AG20443 (cell line): ENCODE results near the gene RBM4B.

Source experiments
- DNase-seq: peaks from one replicate; pipeline ENCODE4 v3.0.0; 2012; ENCODE audit warnings: low spot score, mixed read lengths

The RBM4B gene

DNA sequence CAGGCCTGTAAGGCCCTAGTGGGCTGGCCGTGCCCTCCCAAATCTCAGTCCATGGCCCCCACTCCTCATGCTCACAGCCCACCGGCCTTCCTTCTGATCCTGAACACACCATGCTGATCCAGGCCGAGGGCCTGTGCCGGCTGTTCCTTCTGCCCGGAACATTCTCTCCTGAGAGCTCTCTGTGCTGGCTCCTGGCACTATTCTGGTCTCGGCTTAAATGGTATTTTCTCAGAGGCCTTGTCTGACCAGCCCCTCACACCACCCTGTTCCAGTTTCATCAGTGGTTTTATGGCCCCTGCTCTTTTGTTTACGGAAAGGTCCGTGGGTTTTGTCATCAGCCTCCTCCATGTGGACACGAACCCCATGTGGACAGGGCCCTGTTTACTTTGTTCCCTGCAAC, 29.3 kb upstream of the RBM4B start:
- no peak for DNase-seq

DNA sequence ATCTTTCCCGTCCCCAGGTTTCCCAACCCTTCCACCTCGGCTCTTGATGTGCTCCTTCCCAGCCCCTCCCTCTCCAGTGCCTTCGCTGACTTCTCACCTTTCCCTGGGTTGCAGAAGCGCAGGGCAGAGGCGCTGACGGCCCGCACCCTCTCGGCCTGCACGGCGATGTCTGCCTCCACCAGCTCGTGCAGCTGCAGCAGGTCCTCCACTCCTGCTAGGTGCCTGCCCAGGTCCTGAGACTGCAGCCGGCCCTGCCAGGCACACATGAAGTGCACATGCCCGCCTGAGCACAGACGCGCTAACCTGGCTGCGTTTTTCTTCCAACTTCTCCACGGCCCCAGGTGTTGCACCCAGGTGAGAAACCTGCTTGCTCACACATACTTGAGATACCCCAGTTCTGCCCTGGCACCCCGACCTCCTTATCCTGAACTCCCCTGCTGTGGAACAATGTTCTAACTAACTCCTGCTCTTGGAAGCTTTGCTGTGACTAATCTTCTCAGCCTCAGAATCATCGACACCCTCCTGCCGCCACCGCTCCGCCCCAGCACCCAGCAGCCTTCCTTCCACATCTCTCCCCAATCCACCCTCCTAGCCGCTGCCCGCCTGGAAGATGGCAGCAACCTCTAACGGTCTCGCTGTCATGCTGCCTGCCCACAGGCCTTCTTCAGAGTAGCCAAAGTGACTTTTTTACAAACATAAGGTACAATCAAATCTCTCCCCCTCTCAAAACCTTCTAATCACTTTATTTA, 28.1 kb upstream of the RBM4B start:
- no peak for DNase-seq

DNA sequence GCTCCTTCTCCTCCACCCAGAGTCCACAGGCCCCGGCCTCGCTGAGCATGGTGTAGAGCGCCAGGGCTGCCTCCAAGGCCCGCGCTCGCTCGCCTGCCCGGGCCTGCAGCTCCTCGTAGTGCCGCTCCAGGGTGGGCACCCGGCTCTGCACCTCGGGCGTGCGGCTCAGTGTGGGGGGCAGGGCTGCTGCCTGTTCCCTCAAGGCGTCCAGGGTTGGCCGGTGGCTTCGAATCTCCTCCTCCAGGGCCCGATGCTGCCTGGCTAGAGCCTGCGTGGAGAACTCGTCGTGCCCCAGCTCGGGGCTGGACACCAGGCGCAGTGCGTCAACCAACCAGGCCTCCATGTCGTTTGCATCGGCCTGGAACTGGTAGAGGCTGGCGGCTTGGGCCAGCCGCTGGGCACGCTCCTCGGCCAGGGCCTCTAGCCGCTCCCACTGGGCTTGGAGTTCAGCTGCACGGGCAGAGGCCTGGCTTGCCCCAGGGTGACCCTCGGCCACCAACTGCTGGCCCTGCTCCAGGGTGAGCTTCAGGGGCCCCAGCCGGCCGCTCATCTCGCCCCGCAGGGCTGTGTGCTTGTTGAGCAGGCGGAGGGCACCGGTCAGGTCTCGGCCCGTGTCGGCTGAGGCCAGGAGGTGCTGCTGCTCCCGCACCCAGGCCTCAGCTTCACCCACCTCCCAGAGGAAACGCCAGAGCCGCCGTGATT, 27.1 kb upstream of the RBM4B start:
- no peak for DNase-seq

DNA sequence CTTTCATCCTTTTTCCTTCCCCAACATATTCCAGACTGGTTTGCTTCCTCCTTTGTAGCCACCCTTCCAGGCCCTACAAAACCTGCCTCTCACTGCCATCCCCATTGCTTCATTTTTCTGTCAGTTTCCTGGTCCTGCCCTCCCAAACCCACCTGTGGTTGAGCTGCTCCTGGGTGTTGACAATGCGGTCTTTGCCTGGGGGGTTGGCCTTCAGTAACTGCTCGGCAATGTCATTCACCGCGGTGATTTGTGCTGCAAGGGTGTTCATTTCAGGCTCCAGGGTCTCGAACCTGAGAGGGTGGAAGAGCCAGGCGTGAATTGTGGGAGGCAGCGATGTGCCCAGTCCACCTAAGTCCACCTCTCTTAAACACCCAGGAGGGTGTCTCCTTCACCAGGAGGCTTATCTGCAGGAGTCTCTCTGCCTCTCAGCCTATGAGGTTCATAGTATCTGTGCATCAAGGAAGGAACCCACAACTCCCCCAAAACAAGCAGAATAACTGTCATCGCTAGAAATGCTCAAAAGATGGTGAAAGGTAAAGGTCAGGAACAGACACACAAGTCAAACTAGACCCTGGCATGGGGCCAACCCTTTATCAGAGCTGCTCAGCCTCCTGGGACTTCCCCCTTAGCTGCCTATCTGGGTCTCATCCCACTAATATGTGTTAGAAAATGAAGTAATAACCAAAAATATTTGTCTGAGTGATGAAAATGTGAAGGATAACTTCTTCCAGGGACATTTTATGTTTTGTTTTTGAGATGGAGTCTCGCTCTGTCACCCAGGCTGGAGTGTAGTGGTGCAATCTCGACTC, 23.9 kb upstream of the RBM4B start:
- no peak for DNase-seq

DNA sequence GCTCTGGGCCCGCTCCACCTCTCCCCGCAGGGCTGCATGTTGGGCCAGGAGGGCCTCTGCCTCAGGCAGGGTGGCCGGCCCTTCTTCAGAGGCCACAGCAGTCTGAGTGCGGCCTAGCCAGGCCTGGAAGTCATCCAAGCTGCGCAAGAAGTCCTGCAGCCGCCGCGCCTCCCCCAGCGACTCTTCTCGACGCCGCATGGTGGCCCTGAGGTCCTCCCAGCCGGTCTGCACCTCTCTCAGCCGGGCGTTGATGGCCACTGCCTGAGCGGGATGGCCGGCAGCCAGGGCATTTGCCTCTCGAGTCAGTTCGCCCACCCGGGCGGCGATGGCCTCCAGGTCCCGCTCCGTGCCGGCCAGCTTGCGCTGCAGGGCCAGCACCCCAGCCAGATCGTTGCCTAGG, 23.1 kb upstream of the RBM4B start:
- DNase-seq = no peak

DNA sequence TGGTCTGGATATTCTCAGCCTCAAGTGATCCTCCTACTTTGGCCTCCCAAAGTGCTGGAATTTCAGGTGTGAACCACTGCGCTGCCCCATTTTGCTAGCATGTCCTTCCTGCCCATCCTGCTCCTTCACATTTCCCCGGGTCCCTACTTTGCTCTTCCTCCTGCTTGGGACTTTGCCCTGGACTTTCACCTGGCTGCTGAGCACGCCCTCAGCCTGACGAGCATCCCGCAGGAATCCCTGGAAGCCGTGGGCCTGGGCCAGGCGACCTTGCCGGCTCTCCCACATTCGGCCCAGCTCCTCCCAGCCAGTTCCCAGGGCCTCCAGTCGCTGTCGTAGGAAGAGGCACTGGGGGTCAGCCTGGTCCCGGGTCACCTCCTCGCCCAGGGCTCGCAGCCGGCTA, 22.6 kb upstream of the RBM4B start:
- DNase-seq = no peak

DNA sequence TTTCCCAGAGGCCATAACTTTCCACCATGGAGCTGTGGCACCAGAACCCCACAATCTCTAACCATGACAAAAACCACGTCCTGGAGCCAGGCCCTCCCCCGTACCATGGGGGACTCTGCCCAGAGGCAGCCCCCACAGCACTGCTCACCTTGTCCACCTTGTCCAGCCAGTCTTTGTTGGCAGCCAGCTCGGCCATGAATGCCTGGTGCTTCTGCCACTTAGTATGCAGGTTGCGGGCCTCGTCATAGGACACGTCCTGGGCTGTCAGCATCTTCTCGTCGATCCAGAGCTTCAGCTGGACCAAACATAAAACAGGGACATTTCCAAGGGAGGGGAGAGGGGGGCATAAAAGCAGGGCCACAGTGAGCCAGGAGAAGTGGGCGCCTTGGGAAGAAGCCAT, 20.8 kb upstream of the RBM4B start:
- no peak for DNase-seq

DNA sequence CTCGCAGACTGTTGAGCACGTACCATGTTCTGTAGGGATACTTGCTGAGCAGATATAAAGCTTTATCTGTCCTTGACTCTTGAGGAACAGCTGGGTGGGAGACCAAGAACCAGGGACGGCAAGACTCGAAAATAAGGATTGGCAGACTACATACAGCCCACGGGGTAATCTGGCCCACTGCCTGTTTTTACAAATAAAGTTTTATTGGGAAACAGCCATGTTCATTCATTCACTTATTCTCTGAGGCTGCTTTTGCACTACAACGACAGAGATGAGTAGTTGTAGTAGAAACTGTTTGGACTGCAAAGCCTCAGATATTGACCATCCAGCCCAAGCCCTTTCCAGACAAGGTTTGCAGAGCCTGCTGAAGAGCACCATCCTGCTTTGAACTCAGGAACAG, 20.3 kb upstream of the RBM4B start:
- DNase-seq = no peak

DNA sequence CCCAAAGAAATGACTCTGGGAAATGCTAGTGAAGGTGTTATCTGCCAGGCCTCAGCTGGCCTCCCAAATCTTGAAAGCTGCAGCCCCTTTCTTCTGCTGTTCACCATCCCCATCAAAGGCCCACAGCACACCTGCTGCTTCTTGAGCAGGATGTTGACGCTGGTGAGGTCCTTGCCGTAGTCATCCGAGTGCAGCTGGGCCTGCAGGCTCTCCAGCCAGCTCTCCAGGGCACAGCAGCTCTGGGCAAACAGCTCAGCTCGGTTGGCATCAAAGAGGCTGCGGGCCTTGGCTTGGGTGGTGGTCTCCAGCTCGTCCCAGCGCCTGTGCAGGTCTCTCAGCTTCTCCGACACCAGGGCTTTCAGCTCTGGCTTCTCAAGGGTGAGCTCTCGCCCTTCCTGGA, 18.5 kb upstream of the RBM4B start:
- no peak for DNase-seq

DNA sequence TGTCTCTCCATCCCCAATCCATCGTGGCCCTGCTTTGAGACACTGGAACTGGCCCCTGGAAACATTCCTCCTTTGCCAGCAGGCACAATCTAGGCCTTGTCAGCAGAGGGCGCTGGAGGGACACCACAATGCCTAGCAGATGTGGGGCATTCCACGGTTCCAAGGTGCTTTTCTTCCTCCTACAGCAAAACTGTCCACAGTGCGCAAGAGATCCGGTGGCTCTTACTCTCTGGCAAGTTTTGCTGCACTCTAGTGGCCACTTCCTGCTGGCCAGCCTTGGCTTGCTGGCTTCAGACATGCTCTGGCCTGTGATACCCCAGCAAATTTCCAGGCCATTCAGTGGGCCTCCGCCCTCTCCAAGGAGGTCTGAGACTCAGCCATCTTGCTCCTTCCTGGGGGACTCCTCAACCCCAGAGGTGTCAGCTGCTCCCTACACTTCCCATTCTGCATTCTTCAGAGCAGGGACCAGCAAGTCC, 17.1 kb upstream of the RBM4B start:
- peak; percentile 96 for DNase-seq

DNA sequence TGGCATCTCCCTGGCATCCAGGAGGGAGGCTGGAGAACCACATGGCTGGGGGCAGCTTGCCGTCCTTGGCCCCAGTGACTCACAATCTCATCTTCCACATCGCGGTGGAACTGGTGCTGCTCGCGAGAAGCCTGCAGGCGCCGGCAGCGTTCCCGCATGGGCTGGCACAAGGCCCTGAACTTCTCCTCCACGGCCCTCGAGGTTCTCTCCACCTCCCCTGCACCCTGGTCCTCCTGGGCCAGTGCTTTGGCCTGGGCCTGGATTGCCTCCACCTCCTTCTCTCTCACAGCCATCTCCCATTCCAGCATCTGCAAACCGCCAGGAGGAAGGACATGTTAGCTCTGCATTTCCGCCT, 16.3 kb upstream of the RBM4B start:
- DNase-seq = no peak

DNA sequence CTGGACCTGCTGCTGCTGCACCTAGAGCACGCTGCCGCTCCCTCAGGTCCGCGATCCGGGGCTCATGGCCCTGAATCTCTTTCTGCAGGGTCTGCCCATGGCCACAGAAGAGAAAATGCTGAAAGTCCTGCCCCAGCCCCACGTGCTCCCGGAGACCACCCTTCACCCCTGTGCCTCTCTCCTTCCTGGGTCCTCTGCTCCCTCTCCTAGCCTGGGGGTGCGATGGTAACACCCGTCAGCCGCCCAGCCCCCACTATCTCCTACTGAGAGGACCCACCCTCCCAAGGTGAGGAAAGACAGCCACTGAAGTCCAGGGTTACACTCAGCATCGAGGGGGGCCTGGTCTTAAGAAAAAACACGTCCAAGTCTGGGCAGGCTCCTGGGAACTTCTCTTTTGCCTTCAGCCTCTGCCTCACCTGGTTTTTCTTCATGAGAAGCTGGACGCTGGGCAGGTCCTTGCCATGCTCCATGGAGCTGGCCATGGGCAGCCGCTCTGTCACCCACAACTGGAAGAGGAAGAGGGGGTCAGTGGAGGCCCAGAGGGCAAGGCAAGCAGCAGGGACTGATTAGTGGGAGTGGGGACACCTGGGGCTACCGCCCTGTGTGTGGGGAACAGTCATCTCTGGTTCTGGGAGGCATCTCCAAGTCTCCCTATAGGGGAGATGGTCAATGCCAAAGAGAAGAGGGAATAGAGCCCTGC, 15.8 kb upstream of the RBM4B start:
- no peak for DNase-seq

DNA sequence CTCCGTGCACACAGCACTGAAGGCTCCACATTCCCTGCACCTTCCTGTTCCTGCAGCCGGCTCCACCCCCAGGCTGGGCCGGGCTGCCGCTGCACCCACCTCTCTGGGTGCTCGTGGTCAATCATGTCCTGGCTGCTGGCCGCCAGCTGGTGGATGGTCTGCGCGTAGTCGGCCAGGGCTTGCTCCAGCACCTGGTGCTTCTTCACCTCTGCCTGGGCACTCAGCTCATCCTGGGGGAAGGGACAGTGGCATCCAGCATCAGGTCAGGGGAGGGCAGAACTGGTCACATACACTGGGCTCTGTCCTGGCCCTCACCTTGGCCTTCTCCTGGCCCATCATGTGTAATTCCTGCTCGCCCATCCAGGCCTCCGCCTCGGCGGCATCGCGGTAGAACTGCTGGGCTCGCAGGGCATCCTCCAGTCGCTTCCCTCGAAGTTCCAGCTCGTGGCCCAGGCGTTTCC, 15.2 kb upstream of the RBM4B start:
- DNase-seq = no peak

DNA sequence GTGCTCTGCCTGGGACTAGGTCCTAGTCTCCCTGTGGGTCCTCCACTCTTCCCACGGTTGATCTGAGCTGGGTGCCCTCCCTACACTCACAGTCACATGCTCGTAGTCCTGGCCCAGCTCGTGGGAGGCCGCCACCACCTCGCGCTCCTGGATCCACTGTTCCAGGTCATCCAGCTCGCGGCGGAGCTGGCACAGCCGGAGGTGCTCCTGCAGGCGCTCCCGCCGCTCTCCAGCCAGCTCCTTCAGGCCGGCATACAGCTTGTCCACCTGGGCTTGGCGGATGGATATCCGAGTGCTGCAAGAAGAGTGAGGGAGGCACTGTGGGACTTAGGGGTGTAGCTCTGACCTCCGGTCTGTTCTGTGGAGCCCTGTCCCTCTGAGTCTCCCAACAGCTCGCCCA, 14.8 kb upstream of the RBM4B start:
- DNase-seq = no peak

DNA sequence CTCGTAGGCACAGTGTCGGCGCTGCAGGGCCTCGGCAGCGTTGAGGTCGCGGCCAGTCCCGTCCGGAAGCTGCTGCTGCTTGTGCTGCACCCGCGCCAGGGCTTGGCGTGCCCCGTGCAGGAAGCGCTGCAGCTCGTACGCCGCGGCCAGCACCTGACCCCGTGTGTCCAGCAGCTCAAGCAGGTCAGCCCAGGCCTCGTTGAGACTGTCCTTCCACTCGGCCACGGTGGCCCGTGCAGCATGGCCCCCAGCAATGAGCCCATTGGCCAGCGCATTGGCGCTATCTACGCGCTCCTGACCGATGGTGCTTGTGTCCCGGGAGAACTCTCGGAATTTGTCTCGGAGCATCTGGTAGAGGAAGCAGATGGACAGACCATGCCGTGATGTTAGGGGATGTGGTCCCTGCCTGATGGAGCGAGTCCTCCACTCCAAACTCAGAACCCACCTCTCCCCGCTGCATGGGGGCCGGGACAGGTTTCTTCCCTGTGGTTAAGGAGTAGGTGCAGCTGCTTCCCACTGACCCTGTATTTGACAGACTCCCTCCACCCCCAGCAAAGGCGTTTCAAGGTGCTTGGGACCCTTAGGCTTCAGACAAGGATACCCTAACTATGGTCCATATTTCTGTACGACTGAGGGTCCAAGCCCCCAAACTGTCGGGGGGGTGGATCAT, 13.8 kb upstream of the RBM4B start:
- DNase-seq = no peak

DNA sequence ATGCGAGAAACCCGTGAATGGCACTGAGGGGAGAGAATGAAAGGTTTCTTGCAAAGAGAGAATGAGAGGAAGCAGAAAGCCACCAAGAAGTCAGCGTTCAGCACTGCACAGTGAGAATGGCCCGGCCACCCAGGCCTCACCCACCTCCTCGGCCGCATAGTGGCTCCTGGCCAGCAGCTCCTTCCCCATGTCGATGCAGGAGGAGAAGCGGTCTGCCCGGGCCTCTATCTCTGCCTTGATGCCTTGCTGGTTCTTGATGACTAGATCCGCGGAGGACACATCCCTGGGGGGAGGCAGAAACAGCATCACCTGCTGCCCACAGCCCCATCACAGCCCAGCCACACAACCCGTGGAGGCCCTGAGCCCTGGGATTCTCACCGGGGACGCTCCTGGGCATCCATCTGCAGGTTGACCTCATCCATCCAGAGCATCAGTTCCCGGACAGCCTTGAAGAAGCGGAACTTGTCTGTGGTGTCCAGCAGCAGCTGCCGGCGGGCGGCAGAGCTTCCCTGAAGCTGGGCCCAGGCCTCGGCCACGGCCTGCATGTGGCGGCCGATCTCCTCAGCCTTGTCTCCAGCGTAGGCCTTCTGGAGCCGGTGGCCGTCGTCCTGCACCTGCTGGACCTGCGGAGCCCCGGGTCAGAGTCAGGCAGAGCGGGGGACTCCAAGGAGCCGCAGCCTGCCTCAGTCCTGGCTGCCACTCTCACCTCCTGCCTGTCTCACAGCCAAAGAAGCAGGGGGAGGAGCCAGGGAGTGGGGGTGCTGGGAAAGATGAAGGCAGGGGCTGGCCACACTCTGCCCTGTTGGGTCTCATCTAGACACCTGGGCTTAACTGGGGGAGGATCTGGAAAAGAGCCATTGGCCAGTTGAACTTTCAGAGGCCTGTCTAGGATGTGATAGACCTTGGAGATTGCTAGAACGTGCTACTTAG, 12.2 kb upstream of the RBM4B start:
- no peak for DNase-seq

DNA sequence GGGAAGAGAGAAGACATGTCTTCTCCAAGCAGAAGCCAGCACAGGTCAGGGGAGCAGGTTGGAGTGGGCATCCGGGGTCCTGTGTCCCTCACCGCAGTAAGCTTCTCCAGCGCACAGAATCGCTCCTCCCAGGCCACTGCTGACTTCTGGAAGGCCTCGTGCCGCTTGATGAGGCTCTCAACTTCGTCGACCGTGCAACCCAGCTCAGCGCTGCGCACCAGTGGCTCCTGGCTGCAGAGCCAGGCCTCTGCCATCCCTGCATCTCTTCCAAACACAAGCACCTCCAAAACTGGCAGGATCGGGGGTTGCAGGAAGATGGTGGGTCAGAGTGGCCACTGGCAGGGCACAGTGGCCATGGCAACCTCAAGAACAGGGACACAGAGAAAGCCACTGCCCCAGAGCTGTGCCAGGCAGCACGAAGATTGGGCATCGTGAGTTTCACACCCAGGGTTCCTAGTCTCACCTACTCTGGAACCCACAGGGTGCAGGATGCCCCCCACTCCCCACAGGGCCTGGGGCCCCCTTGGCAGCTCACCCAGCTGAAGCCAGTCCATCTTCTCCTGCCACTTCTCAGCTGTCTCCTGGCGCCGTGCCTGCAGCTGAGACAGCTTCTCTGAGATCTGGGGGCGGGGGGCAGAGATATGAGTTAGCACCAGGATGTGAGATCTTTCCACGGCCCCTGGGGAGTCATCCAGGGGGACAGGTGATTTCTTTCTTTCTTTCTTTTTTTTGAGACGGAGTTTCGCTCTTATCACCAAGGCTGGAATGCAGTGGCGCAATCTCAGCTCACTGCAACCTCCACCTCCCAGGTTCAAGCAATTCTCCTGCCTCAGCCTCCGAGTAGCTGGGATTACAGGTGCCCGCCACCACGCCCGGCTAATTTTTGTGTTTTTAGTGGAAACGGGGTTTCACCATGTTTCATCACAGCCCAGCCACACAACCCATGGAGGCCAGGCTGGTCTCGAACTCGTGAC, 11.2 kb upstream of the RBM4B start:
- no peak for DNase-seq

DNA sequence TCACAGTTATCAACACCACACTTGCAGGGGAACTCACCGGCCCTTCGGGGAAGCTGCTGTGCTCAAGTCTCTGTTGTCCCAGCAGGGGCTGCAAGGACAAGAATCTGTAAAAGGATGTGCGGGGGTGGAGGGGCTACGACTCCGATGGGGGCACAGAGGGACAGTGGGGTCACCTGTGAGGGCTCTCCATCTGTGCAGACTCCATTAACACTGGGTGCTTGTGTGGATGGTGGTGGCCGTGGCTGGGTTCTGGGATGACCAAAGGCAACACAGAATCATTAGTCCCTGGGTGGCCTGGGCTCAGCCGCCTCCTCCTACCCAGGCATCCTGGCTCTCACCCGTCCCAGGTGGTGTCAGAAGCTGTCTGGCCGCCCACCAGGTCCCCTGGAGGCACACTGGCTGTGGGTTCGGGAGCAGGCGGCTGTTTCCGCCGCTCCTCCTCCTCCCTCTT, 10.2 kb upstream of the RBM4B start:
- no peak for DNase-seq
